Activated CD4-positive, alpha-beta memory T cell treated with anti-CD3 and anti-CD28 coated beads for 36 hours (primary cell): ENCODE data around the gene FOXD2. TPM values are rescaled to one million over a fixed set of nuclear protein-coding genes. Genes with fewer than 3 reads are reported as not detected.
A peak's percentile ranks its signal among the peaks of the same experiment; 100 is the strongest.

ENCODE experiments used
- CTCF ChIA-PET: fragments of 350-600 bp; sonication (Branson Sonifier 250); formaldehyde crosslinking; loops from one replicate; lab custom pipeline; 2021; ENCODE audit warnings: antibody characterized with exemption, inconsistent platforms; lab: Charles Lee
- POLR2A ChIA-PET: fragments of 350-600 bp; sonication (Branson Sonifier 250); formaldehyde crosslinking; loops from one replicate; lab custom pipeline; 2021; ENCODE audit warnings: antibody characterized with exemption; lab: Charles Lee
- DNase-seq: peaks from one replicate; pipeline ENCODE4 v3.0.0-alpha.2; 2020
- H3K27ac Mint-ChIP-seq: one replicate; pipeline ENCODE4 v1.8.0; 2021; ENCODE audit warnings: mixed read lengths
- H3K27me3 Mint-ChIP-seq: one replicate; pipeline ENCODE4 v1.8.0; 2021; ENCODE audit warnings: mixed read lengths
- H3K36me3 Mint-ChIP-seq: one replicate; pipeline ENCODE4 v1.8.0; 2021; ENCODE audit warnings: mixed read lengths
- H3K4me1 Mint-ChIP-seq: one replicate; pipeline ENCODE4 v1.8.0; 2021; ENCODE audit warnings: low read depth, mixed read lengths
- H3K4me3 Mint-ChIP-seq: one replicate; pipeline ENCODE4 v1.8.0; 2021; ENCODE audit warnings: mild to moderate bottlenecking, mixed read lengths
- H3K9me3 Mint-ChIP-seq: one replicate; pipeline ENCODE4 v1.8.0; 2021; ENCODE audit warnings: mixed read lengths
- intact Hi-C: fragments of 100-400 bp; cut with micrococcal nuclease; formaldehyde crosslinking; loops from one replicate; pipeline ENCODE4 v1.15.1; 2023
- total RNA-seq, 2 experiments: library from RNA; stranded (reverse); gene quantifications; one replicate each; pipeline ENCODE4 v1.2.3, GENCODE V29; 2021

The FOXD2 gene
- total RNA-seq, 2 experiments from 2014 or later: 0.10 to 0.26 TPM

DNA sequence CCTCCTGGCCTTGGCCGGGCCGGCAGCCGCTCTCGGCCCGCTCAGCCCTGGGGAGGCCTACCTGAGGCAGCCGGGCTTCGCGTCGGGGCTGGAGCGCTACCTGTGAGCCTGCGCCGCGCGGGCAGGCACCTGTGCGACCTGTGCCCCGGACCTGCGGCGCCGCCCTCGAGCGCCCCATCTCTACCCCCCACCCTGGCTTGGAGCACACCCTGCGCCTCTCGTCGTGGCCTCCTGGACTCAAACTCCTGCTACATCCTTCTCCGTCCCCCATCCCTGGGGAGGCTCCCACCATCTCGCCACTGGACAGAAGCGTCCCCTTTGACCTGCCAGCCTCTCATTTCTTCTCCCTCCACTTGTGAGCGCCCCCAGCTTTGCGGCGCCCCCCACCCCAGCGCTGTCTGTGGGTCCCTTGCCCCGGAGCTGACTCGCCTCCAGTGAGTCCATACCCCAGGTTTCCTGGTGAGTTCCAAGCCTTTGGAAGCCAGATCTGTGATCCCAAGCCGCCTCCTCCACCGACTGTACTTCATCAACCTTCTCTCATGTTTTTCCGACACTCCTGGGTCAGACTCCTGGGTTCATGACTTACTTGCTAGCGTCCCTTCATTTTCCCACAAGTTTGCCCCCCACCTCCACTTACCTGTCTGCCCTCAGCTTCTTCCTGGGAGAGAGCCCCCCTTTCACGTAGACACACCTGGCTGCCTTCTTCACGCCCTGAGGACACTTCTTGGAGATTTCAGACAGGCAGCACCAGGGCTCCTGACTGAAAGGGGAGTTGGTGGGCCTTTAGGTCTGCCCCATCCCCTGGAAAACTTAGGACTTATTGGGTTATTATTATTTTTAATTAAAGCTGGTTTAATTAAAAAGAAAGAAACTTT, 20.4 kb upstream of the FOXD2 start:
- ChIA-PET CTCF (interaction anchor here (0.7 to 2.5 kb wide), 5 partner anchors 14 to 20 kb away, joined by 4 to 8 read pairs (median 5); partner anchors contain the start of gene FOXD2), POLR2A (no interaction called here)
- Mint-ChIP-seq H3K27me3 (peaks cover 30% of the 10 kb centered on the region), H3K9me3 (no peaks in the 10 kb centered on the region), H3K36me3 (no peaks in the 10 kb centered on the region), H3K4me3 (peak overlapping the region; percentile 17), H3K4me1 (peaks cover 2% of the 10 kb centered on the region), H3K27ac (no peak overlapping the region)
- intact Hi-C loops: no loop called here
- no peak for DNase-seq

DNA sequence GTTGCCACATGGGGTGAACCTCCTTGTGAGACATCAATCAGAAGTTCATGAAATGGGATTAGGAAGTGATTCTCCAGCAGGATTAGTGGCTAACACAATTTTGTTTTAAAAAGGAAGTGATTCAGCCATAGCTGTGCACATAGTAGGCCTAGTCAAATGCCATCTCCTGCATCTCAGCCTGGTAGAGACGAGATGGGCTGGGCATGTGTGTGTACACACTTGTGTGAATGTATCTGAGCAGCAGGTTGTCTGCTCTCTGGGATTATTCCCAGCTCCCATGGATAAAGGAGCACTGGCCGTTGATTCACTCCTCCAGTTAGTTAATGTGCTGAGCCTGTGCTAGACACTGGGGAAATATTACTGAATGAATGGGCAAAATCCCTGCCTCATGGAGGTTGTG, 19.7 kb upstream of the FOXD2 start:
- peaks cover 30% of the 10 kb centered on the region for H3K27me3 Mint-ChIP-seq
- ChIA-PET POLR2A (no interaction called here), CTCF (interaction anchor here (0.7 to 2.5 kb wide), 4 partner anchors 13 to 19 kb away, joined by 4 to 8 read pairs (median 5); no protein-coding TSS in a partner anchor)
- H3K4me1 Mint-ChIP-seq: peaks cover 2% of the 10 kb centered on the region
- H3K4me3 Mint-ChIP-seq: no peak overlapping the region
- H3K9me3 Mint-ChIP-seq: no peaks in the 10 kb centered on the region
- H3K36me3 Mint-ChIP-seq: no peaks in the 10 kb centered on the region
- intact Hi-C loops: no loop called here
- no peak overlapping the region for H3K27ac Mint-ChIP-seq
- DNase-seq: no peak

- H3K9me3 Mint-ChIP-seq: no peaks in the 10 kb centered on the region
- no peaks in the 10 kb centered on the region for H3K36me3 Mint-ChIP-seq
- peaks cover 30% of the 10 kb centered on the region for H3K27me3 Mint-ChIP-seq
- intact Hi-C loops: no loop called here
- H3K4me3 Mint-ChIP-seq: no peak overlapping the region
- ChIA-PET POLR2A (no interaction called here), CTCF (interaction anchor here (1.3 to 2.5 kb wide), 3 partner anchors 13 to 19 kb away, joined by 3 to 8 read pairs (median 6); partner anchors contain the start of gene FOXD2)
- H3K27ac Mint-ChIP-seq: no peak overlapping the region
- DNase-seq: no peak
- H3K4me1 Mint-ChIP-seq: peaks cover 2% of the 10 kb centered on the region
These were observed 19.0 kb upstream of the FOXD2 start for GRCh38 chr1:47418681-47419325.

- Mint-ChIP-seq H3K9me3 (no peaks in the 10 kb centered on the region), H3K4me3 (no peak overlapping the region), H3K27me3 (peaks cover 24% of the 10 kb centered on the region), H3K4me1 (peaks cover 2% of the 10 kb centered on the region), H3K27ac (no peak overlapping the region), H3K36me3 (no peaks in the 10 kb centered on the region)
- intact Hi-C loops: no loop called here
- no peak for DNase-seq
- ChIA-PET CTCF (interaction anchor here (0.7 to 1.9 kb wide), 6 partner anchors 12 to 306 kb away, joined by 4 to 8 read pairs (median 5); partner anchors contain the start of gene FOXD2), POLR2A (no interaction called here)
These were observed 17.3 kb upstream of the FOXD2 start for GRCh38 chr1:47420547-47420946.

GRCh38 chr1:47423872-47424271, 14.0 kb upstream of the FOXD2 start:
- CTCF ChIA-PET: interaction anchor here (1.0 to 3.7 kb wide), 7 partner anchors 11 to 302 kb away, joined by 3 to 21 read pairs (median 7); partner anchors contain the start of gene FOXD2
- Mint-ChIP-seq H3K27me3 (peaks cover 3% of the 10 kb centered on the region), H3K4me1 (no peaks in the 10 kb centered on the region), H3K27ac (no peak overlapping the region), H3K36me3 (no peaks in the 10 kb centered on the region), H3K9me3 (no peaks in the 10 kb centered on the region), H3K4me3 (no peak overlapping the region)
- POLR2A ChIA-PET: no interaction called here
- DNase-seq: no peak
- intact Hi-C loops: no loop called here

DNA sequence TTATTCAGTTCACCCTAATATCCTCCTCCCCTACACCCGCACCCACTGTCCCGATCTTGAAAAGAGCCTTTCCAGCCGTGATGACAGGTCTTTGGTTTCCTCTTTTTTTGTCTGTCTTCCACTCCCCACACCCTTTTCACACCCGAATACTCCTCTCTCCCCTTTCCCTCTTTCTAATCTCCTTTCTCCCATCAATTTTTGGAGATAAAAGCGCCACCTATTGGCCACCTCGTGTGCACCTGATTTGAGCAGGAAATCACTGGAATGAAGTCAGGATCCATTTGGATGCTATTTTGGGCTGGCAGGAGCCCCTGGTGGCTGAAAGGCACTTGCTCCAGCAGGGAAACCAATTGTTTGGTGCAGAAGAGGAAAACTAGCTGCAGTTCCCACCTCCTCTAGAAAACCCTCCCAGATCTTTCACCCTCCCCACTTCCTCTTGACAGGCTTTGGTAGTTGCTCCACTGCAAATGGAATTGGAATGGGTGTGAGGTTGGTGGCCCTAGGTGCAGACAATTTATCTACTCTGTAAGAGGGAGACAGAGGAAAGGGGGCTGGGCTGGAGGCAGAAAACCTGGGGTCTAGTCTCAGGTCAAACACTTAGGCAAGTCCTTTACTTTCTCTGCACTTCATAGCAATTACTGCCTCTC, 13.4 kb upstream of the FOXD2 start:
- Mint-ChIP-seq H3K4me1 (no peaks in the 10 kb centered on the region), H3K4me3 (no peak overlapping the region), H3K36me3 (no peaks in the 10 kb centered on the region), H3K9me3 (no peaks in the 10 kb centered on the region), H3K27ac (no peak overlapping the region), H3K27me3 (peaks cover 3% of the 10 kb centered on the region)
- DNase-seq: no peak
- CTCF ChIA-PET: interaction anchor here (1.0 to 3.7 kb wide), 6 partner anchors 12 to 302 kb away, joined by 3 to 21 read pairs (median 6); partner anchors contain the start of gene FOXD2
- intact Hi-C loops: no loop called here
- POLR2A ChIA-PET: no interaction called here

DNA sequence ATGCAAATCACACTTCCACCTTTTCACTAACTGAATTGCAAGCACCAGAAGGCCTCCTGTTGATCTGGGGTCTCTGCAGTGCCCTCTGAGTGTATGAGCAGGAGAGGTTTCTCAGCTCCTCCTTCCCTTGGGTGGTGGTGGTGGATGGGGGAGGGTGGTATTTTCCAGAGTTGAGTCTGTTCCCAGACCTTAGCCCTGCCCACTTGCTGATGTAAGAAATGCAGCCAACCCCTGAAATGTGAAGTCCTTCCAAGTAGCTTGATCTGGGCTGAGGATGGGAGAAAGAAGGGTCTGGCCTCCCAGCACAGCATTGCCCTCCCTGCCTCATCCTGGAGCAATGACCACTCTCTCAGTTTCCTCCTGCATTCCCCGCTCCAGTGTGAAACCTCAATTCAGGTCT, 6.3 kb upstream of the FOXD2 start:
- no peaks in the 10 kb centered on the region for H3K9me3 Mint-ChIP-seq
- H3K27ac Mint-ChIP-seq: no peak overlapping the region
- ChIA-PET CTCF (interaction anchor here (0.6 to 10.6 kb wide), 16 partner anchors 10 to 322 kb away, joined by 3 to 237 read pairs (median 4); no protein-coding TSS in a partner anchor), POLR2A (no interaction called here)
- peaks cover 13% of the 10 kb centered on the region for H3K27me3 Mint-ChIP-seq
- H3K4me1 Mint-ChIP-seq: peaks cover 39% of the 10 kb centered on the region
- no peak overlapping the region for H3K4me3 Mint-ChIP-seq
- intact Hi-C loops: loop anchor here (5.0 kb wide), 1 partner anchor 254 kb away; no protein-coding TSS in a partner anchor
- DNase-seq: no peak
- H3K36me3 Mint-ChIP-seq: peaks cover 12% of the 10 kb centered on the region

GRCh38 chr1:47432071-47433036, 5.5 kb upstream of the FOXD2 start:
- CTCF ChIA-PET: interaction anchor here (0.7 to 10.6 kb wide), 20 partner anchors 9 to 321 kb away, joined by 3 to 237 read pairs (median 4); no protein-coding TSS in a partner anchor
- Mint-ChIP-seq H3K27me3 (peaks cover 13% of the 10 kb centered on the region), H3K4me1 (peaks cover 41% of the 10 kb centered on the region), H3K36me3 (peaks cover 12% of the 10 kb centered on the region), H3K4me3 (peak overlapping the region; percentile 16), H3K27ac (no peak overlapping the region), H3K9me3 (no peaks in the 10 kb centered on the region)
- intact Hi-C loops: loop anchor here (1.0 to 5.0 kb wide), 2 partner anchors 255 to 294 kb away; no protein-coding TSS in a partner anchor
- POLR2A ChIA-PET: no interaction called here
- DNase-seq: peak; percentile 77

- intact Hi-C loops: loop anchor here (5.0 kb wide), 1 partner anchor 256 kb away; no protein-coding TSS in a partner anchor
- ChIA-PET POLR2A (no interaction called here), CTCF (interaction anchor here (1.0 to 10.6 kb wide), 17 partner anchors 8 to 321 kb away, joined by 3 to 237 read pairs (median 5); no protein-coding TSS in a partner anchor)
- Mint-ChIP-seq H3K4me1 (peaks cover 41% of the 10 kb centered on the region), H3K9me3 (no peaks in the 10 kb centered on the region), H3K36me3 (peaks cover 12% of the 10 kb centered on the region), H3K4me3 (no peak overlapping the region), H3K27me3 (peaks cover 13% of the 10 kb centered on the region), H3K27ac (no peak overlapping the region)
- DNase-seq: no peak
These were observed 4.8 kb upstream of the FOXD2 start for GRCh38 chr1:47433037-47433421.

DNA sequence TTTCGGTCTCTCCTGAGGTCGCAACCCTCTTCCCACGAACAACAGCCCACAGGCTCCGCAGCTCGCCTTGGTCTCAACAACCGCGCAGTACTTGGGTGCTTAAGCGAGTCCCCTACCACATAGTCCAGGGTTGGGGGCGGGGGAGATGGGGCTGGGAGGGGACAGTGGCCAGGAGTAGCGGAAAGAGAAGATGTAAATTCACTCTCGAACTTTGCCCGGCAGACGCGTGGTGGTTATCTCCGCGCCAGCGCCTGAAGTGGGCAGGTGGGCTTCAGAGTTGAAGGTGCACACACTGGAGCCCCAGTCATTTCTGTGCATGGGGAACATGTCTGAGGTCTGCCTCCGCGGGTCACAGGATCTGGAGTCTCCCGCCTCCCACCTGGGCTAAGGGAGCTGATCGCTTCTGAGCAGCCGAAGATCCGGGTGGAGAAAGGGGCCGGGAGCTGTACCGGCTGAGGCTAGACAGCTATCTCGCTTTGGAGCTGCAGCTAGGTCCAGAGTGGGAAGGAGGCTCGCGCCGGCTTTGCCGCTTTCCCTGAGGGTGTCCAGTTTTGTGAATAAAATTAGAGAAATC, 4.3 kb upstream of the FOXD2 start:
- H3K9me3 Mint-ChIP-seq: no peaks in the 10 kb centered on the region
- H3K27me3 Mint-ChIP-seq: peaks cover 13% of the 10 kb centered on the region
- H3K4me3 Mint-ChIP-seq: no peak overlapping the region
- intact Hi-C loops: loop anchor here (5.0 kb wide), 1 partner anchor 256 kb away; no protein-coding TSS in a partner anchor
- no peak for DNase-seq
- H3K27ac Mint-ChIP-seq: no peak overlapping the region
- H3K4me1 Mint-ChIP-seq: peaks cover 41% of the 10 kb centered on the region
- CTCF ChIA-PET: interaction anchor here (1.2 to 10.6 kb wide), 7 partner anchors 11 to 294 kb away, joined by 4 to 237 read pairs (median 33); no protein-coding TSS in a partner anchor
- peaks cover 12% of the 10 kb centered on the region for H3K36me3 Mint-ChIP-seq
- POLR2A ChIA-PET: no interaction called here
